CD4-positive, alpha-beta T cell treated with Interleukin-21 for 1 hour (primary cell): ENCODE data around the gene ABCG2.
"Not testable (repeated sequence)": the region's sequence is repeated elsewhere in the genome, so short reads cannot be mapped to it uniquely, and the experiment has no call there.

ENCODE experiments used
- DNase-seq: peaks from one replicate; pipeline ENCODE4 v3.0.0-alpha.2; 2020

Gene ABCG2

GRCh38 chr4:88163336-88163735 lies 4.9 kb upstream of the ABCG2 start:
- DNase-seq, result no peak

GRCh38 chr4:88162626-88163025 lies 4.2 kb upstream of the ABCG2 start:
- no peak for DNase-seq

- DNase-seq, result no peak
Observed at GRCh38 chr4:88159229-88159725, 838 bp upstream of the ABCG2 start.

- no peak for DNase-seq
Observed at GRCh38 chr4:88158038-88158488, 376 bp downstream of the ABCG2 start.

GRCh38 chr4:88152331-88152730 lies 6.1 kb downstream of the ABCG2 start:
- DNase-seq, result not testable (repeated sequence)

GRCh38 chr4:88148560-88148959 lies 9.9 kb downstream of the ABCG2 start:
- DNase-seq, result no peak

GRCh38 chr4:88147799-88148217 lies 10.6 kb downstream of the ABCG2 start:
- no peak for DNase-seq

GRCh38 chr4:88146891-88147290 lies 11.5 kb downstream of the ABCG2 start:
- no peak for DNase-seq

GRCh38 chr4:88144866-88145300 lies 13.6 kb downstream of the ABCG2 start:
- DNase-seq, result no peak

- no peak for DNase-seq
Observed at GRCh38 chr4:88144048-88144447, 14.4 kb downstream of the ABCG2 start.

- no peak for DNase-seq
Observed at GRCh38 chr4:88143504-88143903, 14.9 kb downstream of the ABCG2 start.

GRCh38 chr4:88138561-88138960 lies 19.9 kb downstream of the ABCG2 start:
- DNase-seq, result no peak

- DNase-seq, result no peak
Observed at GRCh38 chr4:88137112-88137511, 21.3 kb downstream of the ABCG2 start.

- no peak for DNase-seq
Observed at GRCh38 chr4:88136249-88136648, 22.2 kb downstream of the ABCG2 start.

- no peak for DNase-seq
Observed at GRCh38 chr4:88135356-88135663, 23.1 kb downstream of the ABCG2 start.

- no peak for DNase-seq
Observed at GRCh38 chr4:88134536-88135355, 23.7 kb downstream of the ABCG2 start.

GRCh38 chr4:88134111-88134510 lies 24.3 kb downstream of the ABCG2 start:
- DNase-seq, result no peak

- DNase-seq, result no peak
Observed at GRCh38 chr4:88130544-88131305, 27.7 kb downstream of the ABCG2 start.

GRCh38 chr4:88130003-88130402 lies 28.4 kb downstream of the ABCG2 start:
- DNase-seq, result no peak

GRCh38 chr4:88122260-88122659 lies 36.2 kb downstream of the ABCG2 start:
- not testable (repeated sequence) for DNase-seq

GRCh38 chr4:88119943-88120342 lies 38.5 kb downstream of the ABCG2 start:
- no peak for DNase-seq

- DNase-seq, result no peak
Observed at GRCh38 chr4:88115587-88115986, 42.9 kb downstream of the ABCG2 start.

GRCh38 chr4:88112856-88113255 lies 45.6 kb downstream of the ABCG2 start:
- DNase-seq, result no peak

GRCh38 chr4:88110826-88111225 lies 47.6 kb downstream of the ABCG2 start:
- no peak for DNase-seq
